Stomach (tissue), 4 donors: ENCODE results near the gene NPDC1.
A peak's percentile ranks its signal among the peaks of the same experiment; 100 is the strongest.

ENCODE experiments used
- CTCF ChIP-seq, 7 experiments: fragments of 450-650 bp in 4 of 7; fragments of 200-600 bp in 3 of 7; sonication (generic) in 3 of 7; IDR thresholded peaks; one replicate each; pipeline ENCODE4 v1.5.1; 2016 to 2019; ENCODE audit warnings: antibody characterized with exemption in 7 of 7, control low read depth in 2 of 7, mild to moderate bottlenecking in 1 of 7
- POLR2A ChIP-seq, 4 donors: fragments of 450-650 bp; IDR thresholded peaks; one replicate each; pipeline ENCODE4 v1.6.1; 2016; ENCODE audit warnings: antibody characterized with exemption in 4 of 4, control low read depth in 2 of 4, mild to moderate bottlenecking in 1 of 4, moderate library complexity in 1 of 4
- POLR2AphosphoS5 ChIP-seq, 3 donors: sonication (generic); formaldehyde crosslinking; IDR thresholded peaks; one replicate each; pipeline ENCODE4 v1.6.1; 2016; ENCODE audit warnings: antibody characterized with exemption in 3 of 3

GRCh38 chr9:137025517-137025966 lies 20.4 kb downstream of the NPDC1 start:
- TF ChIP-seq CTCF (IDR thresholded peaks at IDR 0.05) (peak in 1 of 7 experiments; percentile 4), POLR2A (IDR thresholded peaks at IDR 0.05) (no peak), POLR2AphosphoS5 (IDR thresholded peaks at IDR 0.05) (no peak)
